Activated B cell treated with CpG ODN at 0.5 μM for 24 hours (primary cell): ENCODE results near the gene FKBP7. TPM values are rescaled to one million over a fixed set of nuclear protein-coding genes. Genes with fewer than 3 reads are reported as not detected.

Experiments used
- ATAC-seq: fragments of 200-7000 bp; cut with Tn5 transposase; one replicate; pipeline ENCODE4 v1.10.0; 2021; ENCODE audit warnings: low read depth, mild to moderate bottlenecking, moderate library complexity
- CTCF ChIA-PET: fragments of 350-600 bp; sonication (Branson Sonifier 250); formaldehyde crosslinking; loops from one replicate; lab custom pipeline; 2021; ENCODE audit warnings: antibody characterized with exemption; lab: Charles Lee
- POLR2A ChIA-PET: fragments of 350-600 bp; sonication (Branson Sonifier 250); formaldehyde crosslinking; loops from one replicate; lab custom pipeline; 2021; ENCODE audit warnings: antibody characterized with exemption; lab: Charles Lee
- DNase-seq: peaks from one replicate; pipeline ENCODE4 v3.0.0; 2022
- H3K27ac Mint-ChIP-seq: one replicate; pipeline ENCODE4 v1.8.0; 2020; ENCODE audit warnings: mixed read lengths
- H3K27me3 Mint-ChIP-seq: one replicate; pipeline ENCODE4 v1.8.0; 2021; ENCODE audit warnings: mixed read lengths
- H3K36me3 Mint-ChIP-seq: one replicate; pipeline ENCODE4 v1.8.0; 2021; ENCODE audit warnings: low read depth, mixed read lengths
- H3K4me1 Mint-ChIP-seq: one replicate; pipeline ENCODE4 v1.8.0; 2021; ENCODE audit warnings: mixed read lengths
- H3K4me3 Mint-ChIP-seq: one replicate; pipeline ENCODE4 v1.8.0; 2020; ENCODE audit warnings: mild to moderate bottlenecking, mixed read lengths
- H3K9me3 Mint-ChIP-seq: one replicate; pipeline ENCODE4 v1.8.0; 2020; ENCODE audit warnings: mixed read lengths
- CTCF ChIP-seq: fragments of 200-600 bp; IDR thresholded peaks from one replicate; pipeline ENCODE4 v1.8.0; 2022; ENCODE audit warnings: antibody characterized with exemption, mild to moderate bottlenecking
- intact Hi-C: fragments of 100-400 bp; cut with micrococcal nuclease; formaldehyde crosslinking; loops from one replicate; pipeline ENCODE4 v1.15.1; 2024
- total RNA-seq: library from RNA; stranded (reverse); gene quantifications from 2 replicates; pipeline ENCODE4 v1.2.3, GENCODE V29; 2022

Gene FKBP7
- total RNA-seq, 1 donor from 2014 or later: 0.64 TPM

GRCh38 chr2:178512484-178512883, 34.1 kb upstream of the FKBP7 start:
- peaks cover 49% of the 10 kb centered on the region for H3K36me3 Mint-ChIP-seq
- H3K27me3 Mint-ChIP-seq: no peaks in the 10 kb centered on the region
- ChIA-PET POLR2A (no interaction called here), CTCF (no interaction called here)
- no peaks in the 10 kb centered on the region for H3K9me3 Mint-ChIP-seq
- H3K27ac Mint-ChIP-seq: no peak overlapping the region
- no peak overlapping the region for H3K4me3 Mint-ChIP-seq
- DNase-seq (no peak), ATAC-seq (no peak)
- H3K4me1 Mint-ChIP-seq: no peaks in the 10 kb centered on the region
- intact Hi-C loops: no loop called here
- TF ChIP-seq CTCF: no peak

GRCh38 chr2:178510384-178510783, 32.0 kb upstream of the FKBP7 start:
- DNase-seq (no peak), ATAC-seq (no peak)
- no peaks in the 10 kb centered on the region for H3K9me3 Mint-ChIP-seq
- intact Hi-C loops: no loop called here
- TF ChIP-seq CTCF: no peak
- H3K4me1 Mint-ChIP-seq: no peaks in the 10 kb centered on the region
- H3K27ac Mint-ChIP-seq: no peak overlapping the region
- no peak overlapping the region for H3K4me3 Mint-ChIP-seq
- no peaks in the 10 kb centered on the region for H3K27me3 Mint-ChIP-seq
- ChIA-PET POLR2A (no interaction called here), CTCF (no interaction called here)
- H3K36me3 Mint-ChIP-seq: peaks cover 50% of the 10 kb centered on the region

DNA sequence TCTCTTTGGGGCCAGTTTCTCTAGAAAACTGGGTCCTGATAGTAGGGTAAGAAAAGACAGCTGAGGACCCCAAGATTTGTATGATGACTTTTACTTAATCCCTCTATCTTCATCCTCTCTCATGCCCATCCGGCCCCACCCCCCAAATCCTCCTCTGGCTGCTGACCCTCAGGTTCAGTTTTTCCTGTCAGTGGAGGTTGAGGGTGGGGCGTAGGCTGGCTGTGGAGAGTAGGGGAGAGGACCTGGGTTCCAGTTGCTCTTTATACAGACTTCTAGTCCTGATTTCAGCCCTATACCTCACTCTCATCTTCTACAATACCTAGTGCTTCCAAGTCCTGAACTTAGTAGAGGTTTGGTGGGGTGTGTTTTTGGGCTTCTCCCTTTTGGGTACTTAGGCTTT, 30.2 kb upstream of the FKBP7 start:
- TF ChIP-seq CTCF: no peak
- intact Hi-C loops: no loop called here
- CTCF ChIA-PET: no interaction called here
- Mint-ChIP-seq H3K36me3 (peaks cover 50% of the 10 kb centered on the region), H3K27me3 (no peaks in the 10 kb centered on the region), H3K4me1 (no peaks in the 10 kb centered on the region), H3K27ac (no peak overlapping the region), H3K9me3 (no peaks in the 10 kb centered on the region), H3K4me3 (no peak overlapping the region)
- DNase-seq: no peak
- ATAC-seq: no peak
- POLR2A ChIA-PET: no interaction called here

- Mint-ChIP-seq H3K27me3 (no peaks in the 10 kb centered on the region), H3K9me3 (no peaks in the 10 kb centered on the region), H3K4me3 (no peak overlapping the region), H3K36me3 (peaks cover 56% of the 10 kb centered on the region), H3K4me1 (no peaks in the 10 kb centered on the region), H3K27ac (no peak overlapping the region)
- CTCF ChIA-PET: no interaction called here
- POLR2A ChIA-PET: interaction anchor here (1.2 kb wide), 1 partner anchor 12 kb away, joined by 5 read pairs; no protein-coding TSS in a partner anchor
- DNase-seq (no peak), ATAC-seq (no peak)
- intact Hi-C loops: no loop called here
- TF ChIP-seq CTCF: no peak
Measured at GRCh38 chr2:178506949-178507348, 28.5 kb upstream of the FKBP7 start.

- DNase-seq (no peak), ATAC-seq (no peak)
- ChIA-PET POLR2A (interaction anchor here (1.2 kb wide), 1 partner anchor 12 kb away, joined by 5 read pairs; no protein-coding TSS in a partner anchor), CTCF (no interaction called here)
- Mint-ChIP-seq H3K27me3 (no peaks in the 10 kb centered on the region), H3K9me3 (no peaks in the 10 kb centered on the region), H3K27ac (no peak overlapping the region), H3K36me3 (peaks cover 57% of the 10 kb centered on the region), H3K4me3 (no peak overlapping the region), H3K4me1 (no peaks in the 10 kb centered on the region)
- intact Hi-C loops: no loop called here
- TF ChIP-seq CTCF: no peak
Measured at GRCh38 chr2:178506524-178506923, 28.1 kb upstream of the FKBP7 start.
